GM12864 (cell line): ENCODE measurements around the gene IQCB1.
"Not testable (repeated sequence)": the region's sequence is repeated elsewhere in the genome, so short reads cannot be mapped to it uniquely, and the experiment has no call there.

ENCODE experiments used
- DNase-seq: peaks from one replicate; pipeline ENCODE4 v3.0.0-alpha.2; 2011; ENCODE audit warnings: low read depth
- H3K4me3 ChIP-seq: 2 replicates; pipeline ENCODE4 v1.5.1; 2011; ENCODE audit warnings: mild to moderate bottlenecking, low read depth, low read length, control low read depth
- CTCF ChIP-seq: IDR thresholded peaks from 2 replicates; pipeline ENCODE4 v1.5.1; 2011; ENCODE audit warnings: low read depth, mild to moderate bottlenecking, moderate library complexity, low read length, control low read depth, inconsistent platforms; ENCODE audit errors: missing control alignments

Gene IQCB1

GRCh38 chr3:121786485-121786884 is 48.4 kb downstream of the IQCB1 start:
- DNase-seq, result no peak
- no peak for TF ChIP-seq CTCF
- no peak overlapping the region for H3K4me3 ChIP-seq

GRCh38 chr3:121782784-121783183 is 52.1 kb downstream of the IQCB1 start:
- H3K4me3 ChIP-seq, DNase-seq: not testable (repeated sequence)

- no peak for DNase-seq
- TF ChIP-seq CTCF, result no peak
- no peak overlapping the region for H3K4me3 ChIP-seq
Observed at GRCh38 chr3:121781611-121782010, 53.2 kb downstream of the IQCB1 start.

GRCh38 chr3:121775095-121775494 is 59.8 kb downstream of the IQCB1 start:
- not testable (repeated sequence) for DNase-seq, H3K4me3 ChIP-seq

- no peak overlapping the region for H3K4me3 ChIP-seq
- DNase-seq, result no peak
- TF ChIP-seq CTCF, result no peak
Observed at GRCh38 chr3:121769246-121769645, 65.6 kb downstream of the IQCB1 start.

GRCh38 chr3:121768452-121768851 is 66.4 kb downstream of the IQCB1 start:
- no peak for DNase-seq
- no peak overlapping the region for H3K4me3 ChIP-seq
- no peak for TF ChIP-seq CTCF

GRCh38 chr3:121759541-121760202 is 75.2 kb downstream of the IQCB1 start:
- no peak for DNase-seq
- TF ChIP-seq CTCF, result no peak
- H3K4me3 ChIP-seq, result no peak overlapping the region

- H3K4me3 ChIP-seq, result no peak overlapping the region
- TF ChIP-seq CTCF, result no peak
- no peak for DNase-seq
Observed at GRCh38 chr3:121758727-121759450, 76.0 kb downstream of the IQCB1 start.
